Prostate gland (tissue), 2 donors: ENCODE data around the gene KIZ. TPM values are rescaled to one million over a fixed set of nuclear protein-coding genes. Genes with fewer than 3 reads are reported as not detected.
A peak's percentile ranks its signal among the peaks of the same experiment; 100 is the strongest.

Source experiments
- DNase-seq: peaks from one replicate; pipeline ENCODE4 v3.0.0-alpha.2; 2019; ENCODE audit warnings: low spot score
- H3K27ac ChIP-seq, 2 donors: fragments of 200-600 bp; sonication (generic); 2 replicates each; pipeline ENCODE4 v1.5.1; 2017 to 2019
- H3K27me3 ChIP-seq: fragments of 200-600 bp; sonication (generic); replicated peaks from 2 replicates; pipeline ENCODE4 v1.5.1; 2019; ENCODE audit not compliant: insufficient read depth
- H3K36me3 ChIP-seq, 2 donors: fragments of 200-600 bp; sonication (generic); 1 replicate in 1 of 2; 2 replicates in 1 of 2; pipeline versions ENCODE4 v1.5.1 to v1.8.1; 2017 to 2019
- H3K4me1 ChIP-seq: fragments of 200-600 bp; sonication (generic); replicated peaks from 2 replicates; pipeline ENCODE4 v1.5.1; 2019
- H3K4me3 ChIP-seq, 2 donors: fragments of 200-600 bp; sonication (generic); 2 replicates each; pipeline ENCODE4 v1.5.1; 2017 to 2019
- H3K9me3 ChIP-seq: fragments of 200-600 bp; sonication (generic); 2 replicates; pipeline ENCODE4 v1.5.1; 2017
- POLR2A ChIP-seq: fragments of 450-650 bp; IDR thresholded peaks from one replicate; pipeline ENCODE4 v1.6.1; 2016; ENCODE audit warnings: antibody characterized with exemption, mild to moderate bottlenecking
- POLR2AphosphoS5 ChIP-seq: sonication (generic); formaldehyde crosslinking; IDR thresholded peaks from one replicate; pipeline ENCODE4 v1.6.1; 2017; ENCODE audit warnings: antibody characterized with exemption
- WGBS: methylation state at CpG from one replicate; pipeline ENCODE4 v1.1.5; 2018; 5-methylcytosine and 5-hydroxymethylcytosine counted together
- intact Hi-C: fragments of 100-400 bp; cut with DNase I; formaldehyde crosslinking; loops from one replicate; pipeline ENCODE4 v1.14.2; 2022
- total RNA-seq, 2 donors: library from RNA; depleted of rRNA; stranded (reverse); fragments of >200 nt; gene quantifications; one replicate each; pipeline ENCODE4 v1.1.0, GENCODE V29; 2016
- TF ChIP-seq, protein P1 (sequence below), 4 experiments: fragments of 200-600 bp in 2 of 4; fragments of 450-650 bp in 2 of 4; sonication (generic) in 2 of 4; IDR thresholded peaks; 1 replicate in 3 of 4; 2 replicates in 1 of 4; pipeline ENCODE4 v1.5.1; 2016 to 2019; ENCODE audit warnings: antibody characterized with exemption in 4 of 4, mild to moderate bottlenecking in 2 of 4, moderate library complexity in 2 of 4

The KIZ gene
- total RNA-seq, 2 donors from 2014 or later = 39.9 to 41.0 TPM

DNA sequence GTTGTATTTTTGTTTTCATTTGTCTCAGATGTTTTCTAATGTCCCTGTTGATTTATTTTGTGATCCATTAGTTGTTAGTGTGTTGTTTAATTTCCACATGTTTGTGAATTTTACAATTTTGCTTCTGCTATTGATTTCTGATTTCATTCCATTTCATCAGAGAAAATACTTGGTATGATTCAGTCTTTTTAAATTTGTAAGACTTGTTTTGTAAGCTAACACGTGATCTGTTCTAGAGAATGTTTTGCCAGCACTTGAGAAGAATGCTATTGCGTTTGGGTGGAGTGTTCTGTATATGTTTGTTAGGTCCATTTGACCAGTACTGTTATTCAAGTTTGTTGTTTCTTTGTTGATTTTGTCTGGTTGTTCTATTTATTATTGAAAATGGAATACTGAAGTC is 53.9 kb downstream of the KIZ start:
- no peak overlapping the region for H3K27ac ChIP-seq
- intact Hi-C loops = no loop called here
- no peaks in the 10 kb centered on the region for H3K36me3 ChIP-seq
- H3K27me3 ChIP-seq = no peaks in the 10 kb centered on the region
- 59% methylated on average over 2 of the region's 2 CpGs for WGBS
- TF ChIP-seq POLR2AphosphoS5 (no peak), POLR2A (no peak)
- TF ChIP-seq, protein P1, sequence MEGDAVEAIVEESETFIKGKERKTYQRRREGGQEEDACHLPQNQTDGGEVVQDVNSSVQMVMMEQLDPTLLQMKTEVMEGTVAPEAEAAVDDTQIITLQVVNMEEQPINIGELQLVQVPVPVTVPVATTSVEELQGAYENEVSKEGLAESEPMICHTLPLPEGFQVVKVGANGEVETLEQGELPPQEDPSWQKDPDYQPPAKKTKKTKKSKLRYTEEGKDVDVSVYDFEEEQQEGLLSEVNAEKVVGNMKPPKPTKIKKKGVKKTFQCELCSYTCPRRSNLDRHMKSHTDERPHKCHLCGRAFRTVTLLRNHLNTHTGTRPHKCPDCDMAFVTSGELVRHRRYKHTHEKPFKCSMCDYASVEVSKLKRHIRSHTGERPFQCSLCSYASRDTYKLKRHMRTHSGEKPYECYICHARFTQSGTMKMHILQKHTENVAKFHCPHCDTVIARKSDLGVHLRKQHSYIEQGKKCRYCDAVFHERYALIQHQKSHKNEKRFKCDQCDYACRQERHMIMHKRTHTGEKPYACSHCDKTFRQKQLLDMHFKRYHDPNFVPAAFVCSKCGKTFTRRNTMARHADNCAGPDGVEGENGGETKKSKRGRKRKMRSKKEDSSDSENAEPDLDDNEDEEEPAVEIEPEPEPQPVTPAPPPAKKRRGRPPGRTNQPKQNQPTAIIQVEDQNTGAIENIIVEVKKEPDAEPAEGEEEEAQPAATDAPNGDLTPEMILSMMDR (IDR thresholded peaks at IDR 0.05) = no peak
- DNase-seq = no peak
- no peaks in the 10 kb centered on the region for H3K4me1 ChIP-seq
- no peak overlapping the region for H3K4me3 ChIP-seq
- no peaks in the 10 kb centered on the region for H3K9me3 ChIP-seq

DNA sequence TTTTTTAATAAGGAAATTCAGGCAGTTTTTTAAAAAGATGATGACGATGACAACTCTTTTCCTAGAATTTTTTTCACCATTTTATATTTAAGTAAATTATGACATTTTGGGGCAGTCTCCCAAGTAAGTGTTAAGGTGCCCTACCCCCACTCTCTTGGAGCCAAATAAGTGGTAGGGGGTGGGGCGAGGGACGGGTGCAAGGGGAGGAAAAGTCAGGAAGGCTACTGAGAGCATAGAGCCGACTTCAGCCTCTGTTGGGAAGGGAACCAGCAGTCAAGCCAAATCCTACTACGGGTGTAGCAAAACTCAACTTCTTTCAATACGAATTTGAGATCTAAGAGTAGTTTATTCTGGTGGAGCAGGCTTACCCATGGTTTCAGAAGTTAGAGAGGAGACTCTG is 54.4 kb downstream of the KIZ start:
- TF ChIP-seq POLR2A (no peak), POLR2AphosphoS5 (no peak)
- TF ChIP-seq, protein P1 (IDR thresholded peaks at IDR 0.05) = no peak
- intact Hi-C loops = no loop called here
- no peaks in the 10 kb centered on the region for H3K36me3 ChIP-seq

DNA sequence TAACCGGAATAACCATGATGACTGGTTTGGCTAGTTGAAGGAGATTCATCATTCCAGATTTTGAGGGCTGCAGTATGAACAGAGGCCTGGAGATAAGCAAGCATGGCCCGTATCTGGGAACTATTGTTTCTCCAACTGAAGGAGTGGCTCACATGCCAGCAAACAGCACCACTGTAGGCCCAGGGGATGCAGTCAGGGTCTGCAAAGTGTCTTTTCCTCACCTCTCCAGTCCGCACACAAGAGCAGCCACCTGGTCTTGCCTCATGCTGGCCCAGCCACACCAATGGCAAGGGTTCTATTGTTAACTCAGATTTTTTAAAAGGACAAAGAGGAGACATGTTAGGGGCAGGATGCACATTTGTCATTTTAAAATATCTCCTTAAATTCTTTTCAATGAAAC is 55.1 kb downstream of the KIZ start:
- no peaks in the 10 kb centered on the region for H3K36me3 ChIP-seq
- no peaks in the 10 kb centered on the region for H3K27me3 ChIP-seq
- no peak for TF ChIP-seq POLR2AphosphoS5
- TF ChIP-seq, protein P1 (IDR thresholded peaks at IDR 0.05) = no peak
- TF ChIP-seq POLR2A = no peak
- DNase-seq = no peak
- no peak overlapping the region for H3K4me3 ChIP-seq
- H3K27ac ChIP-seq = no peak overlapping the region
- 93% methylated on average over 3 of the region's 3 CpGs for WGBS
- H3K4me1 ChIP-seq = no peaks in the 10 kb centered on the region
- H3K9me3 ChIP-seq = no peaks in the 10 kb centered on the region
- intact Hi-C loops = no loop called here

More for the DNA sequence above, 54.4 kb downstream of the KIZ start:
- Histone ChIP-seq H3K27me3 (no peaks in the 10 kb centered on the region), H3K4me3 (no peak overlapping the region), H3K9me3 (no peaks in the 10 kb centered on the region), H3K27ac (no peak overlapping the region), H3K4me1 (no peaks in the 10 kb centered on the region)
- no peak for DNase-seq
- 71% methylated on average over 6 of the region's 6 CpGs for WGBS

DNA sequence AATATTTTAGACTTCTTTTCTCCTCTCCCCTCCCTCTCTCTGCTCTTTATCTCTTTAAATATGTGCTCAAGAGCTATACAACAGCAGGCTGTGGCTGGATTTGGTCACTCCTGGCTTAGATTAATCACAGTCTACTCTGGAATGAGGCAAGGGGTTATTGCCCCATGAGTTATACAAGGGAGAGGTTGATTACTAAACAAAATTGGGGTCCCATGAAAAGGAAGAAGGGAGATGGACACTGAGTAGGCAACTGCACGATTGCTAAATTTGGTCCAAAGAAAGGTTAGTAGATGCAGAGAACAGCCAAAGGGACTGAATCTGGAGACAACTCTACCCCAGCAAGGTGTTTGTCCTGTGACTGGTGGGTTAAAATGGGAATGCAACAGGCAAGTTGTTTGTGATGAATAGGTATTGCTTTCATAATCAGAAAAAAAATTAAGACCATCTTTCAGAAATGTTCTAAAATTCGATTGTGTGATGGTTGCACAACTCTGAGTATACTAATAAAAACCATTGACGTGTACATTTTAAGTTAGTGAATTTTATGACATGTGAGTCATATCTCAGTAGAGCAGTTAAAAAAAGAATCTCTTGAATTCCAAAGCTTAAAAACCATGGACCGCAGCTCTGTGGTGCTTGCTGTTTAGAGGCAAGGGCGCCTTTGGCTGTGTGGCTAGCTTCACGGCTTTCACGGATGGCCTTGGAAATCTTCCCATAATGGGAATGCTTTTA is 57.1 kb downstream of the KIZ start:
- TF ChIP-seq POLR2A (no peak), POLR2AphosphoS5 (peak; percentile 47)
- TF ChIP-seq, protein P1 (IDR thresholded peaks at IDR 0.05) = no peak
- Histone ChIP-seq H3K27me3 (no peaks in the 10 kb centered on the region), H3K4me1 (no peaks in the 10 kb centered on the region), H3K27ac (no peak overlapping the region), H3K4me3 (no peak overlapping the region), H3K36me3 (no peaks in the 10 kb centered on the region), H3K9me3 (no peaks in the 10 kb centered on the region)
- 39% methylated on average over 7 of the region's 7 CpGs for WGBS
- intact Hi-C loops = no loop called here
- no peak for DNase-seq

GRCh38 chr20:21183722-21184121 is 57.8 kb downstream of the KIZ start:
- no peaks in the 10 kb centered on the region for H3K27me3 ChIP-seq
- no peak for DNase-seq
- no peaks in the 10 kb centered on the region for H3K36me3 ChIP-seq
- no peak overlapping the region for H3K27ac ChIP-seq
- 86% methylated on average over 2 of the region's 2 CpGs for WGBS
- TF ChIP-seq POLR2A (no peak), POLR2AphosphoS5 (no peak)
- TF ChIP-seq, protein P1 (IDR thresholded peaks at IDR 0.05) = no peak
- no peaks in the 10 kb centered on the region for H3K9me3 ChIP-seq
- H3K4me1 ChIP-seq = no peaks in the 10 kb centered on the region
- intact Hi-C loops = no loop called here
- H3K4me3 ChIP-seq = no peak overlapping the region
